Stimulated activated CD4-positive, alpha-beta T cell treated with anti-CD3 and anti-CD28 coated beads, Interleukin-1b, Interleukin-23, amount 100 ng/mL, for 4 hours (primary cell): ENCODE results near the gene PPP4C.
A peak's percentile ranks its signal among the peaks of the same experiment; 100 is the strongest.
"Not testable (repeated sequence)": the region's sequence is repeated elsewhere in the genome, so short reads cannot be mapped to it uniquely, and the experiment has no call there.

Source experiments
- DNase-seq, 2 donors: peaks; one replicate each; pipeline ENCODE4 v3.0.0-alpha.2; 2020; ENCODE audit warnings: low read depth in 2 of 2

PPP4C gene

GRCh38 chr16:30122604-30123160 is 46.9 kb downstream of the PPP4C start:
- peak in 1 of 2 donors; percentile 9 for DNase-seq

GRCh38 chr16:30124985-30125379 is 49.2 kb downstream of the PPP4C start:
- DNase-seq, result no peak

- not testable (repeated sequence) for DNase-seq
Measured at GRCh38 chr16:30125690-30126089, 49.9 kb downstream of the PPP4C start.

GRCh38 chr16:30127993-30128392 is 52.2 kb downstream of the PPP4C start:
- no peak for DNase-seq

GRCh38 chr16:30131869-30132475 is 56.2 kb downstream of the PPP4C start:
- no peak for DNase-seq

GRCh38 chr16:30132591-30132990 is 56.8 kb downstream of the PPP4C start:
- no peak for DNase-seq
